ENCODE results near the gene PAQR8. TPM values are rescaled to one million over a fixed set of nuclear protein-coding genes. Genes with fewer than 3 reads are reported as not detected.
A peak's percentile ranks its signal among the peaks of the same experiment; 100 is the strongest.
"Not testable (repeated sequence)": the region's sequence is repeated elsewhere in the genome, so short reads cannot be mapped to it uniquely, and the experiment has no call there.

PAQR8 gene
- total RNA-seq, 2 experiments from 2014 or later: 25.7 to 26.4 TPM

DNA sequence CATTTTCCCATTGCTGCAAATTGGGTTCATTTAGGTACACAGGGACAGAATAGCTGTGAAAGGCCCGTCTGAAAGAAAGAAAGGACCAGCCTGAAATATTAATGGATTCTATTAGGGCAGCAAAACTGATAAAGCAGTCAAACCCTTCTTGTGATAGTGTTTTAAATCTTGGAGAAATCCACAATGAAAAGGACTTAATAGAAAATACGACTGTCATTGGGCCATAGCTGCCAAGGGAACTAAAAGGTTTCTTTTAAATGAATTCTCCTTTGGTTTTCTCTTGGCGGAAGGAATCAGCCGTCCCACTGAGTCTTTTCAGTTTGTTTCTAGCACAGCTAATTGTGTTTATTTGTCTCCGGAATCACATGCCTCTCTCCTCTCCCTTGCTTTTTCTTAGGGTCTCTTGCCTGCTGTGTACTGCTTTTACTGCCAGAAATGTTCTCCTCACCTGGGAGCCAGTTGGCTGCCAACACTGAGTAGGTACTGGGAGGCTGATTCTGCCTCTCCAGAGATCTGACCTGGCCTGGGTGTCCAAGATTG lies 11.3 kb downstream of the PAQR8 start:
- H3K9me3 Mint-ChIP-seq: peaks cover 8% of the 10 kb centered on the region
- H3K27ac Mint-ChIP-seq: no peak overlapping the region
- no peak for DNase-seq
- H3K4me1 Mint-ChIP-seq: peaks cover 29% of the 10 kb centered on the region
- no peak for ATAC-seq (ENCODE audit: low read depth)
- no peak overlapping the region for H3K4me3 Mint-ChIP-seq
- H3K36me3 Mint-ChIP-seq: peaks cover 54% of the 10 kb centered on the region
- H3K27me3 Mint-ChIP-seq: no peaks in the 10 kb centered on the region
- POLR2A ChIA-PET: no interaction called here

DNA sequence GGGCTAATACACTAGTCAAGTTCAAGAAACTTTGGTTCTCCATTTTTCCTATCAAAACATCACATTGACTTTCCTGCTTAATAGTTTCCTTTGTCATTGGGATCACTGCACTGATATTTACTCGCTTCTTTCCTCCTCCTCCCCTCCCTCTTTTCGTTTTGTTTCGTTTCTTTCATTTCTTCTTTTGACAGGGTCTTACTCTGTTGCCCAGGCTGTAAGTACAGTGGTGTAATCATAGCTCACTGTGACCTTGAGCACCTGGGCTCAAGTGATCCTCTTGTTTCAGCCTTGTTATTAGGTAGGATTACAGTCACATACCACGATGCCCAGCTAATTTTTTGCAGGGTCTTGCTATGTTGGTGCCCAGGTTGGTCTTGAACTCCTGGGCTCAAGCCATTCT lies 12.3 kb downstream of the PAQR8 start:
- Mint-ChIP-seq H3K4me1 (peaks cover 32% of the 10 kb centered on the region), H3K9me3 (peaks cover 8% of the 10 kb centered on the region), H3K4me3 (no peak overlapping the region), H3K27me3 (no peaks in the 10 kb centered on the region), H3K27ac (no peak overlapping the region), H3K36me3 (peaks cover 49% of the 10 kb centered on the region)
- DNase-seq: no peak
- ATAC-seq (ENCODE audit: low read depth): no peak
- POLR2A ChIA-PET: interaction anchor here (0.5 to 3.5 kb wide), 3 partner anchors 11 to 33 kb away, joined by 7 to 23 read pairs (median 9); partner anchors contain the start of gene PAQR8

DNA sequence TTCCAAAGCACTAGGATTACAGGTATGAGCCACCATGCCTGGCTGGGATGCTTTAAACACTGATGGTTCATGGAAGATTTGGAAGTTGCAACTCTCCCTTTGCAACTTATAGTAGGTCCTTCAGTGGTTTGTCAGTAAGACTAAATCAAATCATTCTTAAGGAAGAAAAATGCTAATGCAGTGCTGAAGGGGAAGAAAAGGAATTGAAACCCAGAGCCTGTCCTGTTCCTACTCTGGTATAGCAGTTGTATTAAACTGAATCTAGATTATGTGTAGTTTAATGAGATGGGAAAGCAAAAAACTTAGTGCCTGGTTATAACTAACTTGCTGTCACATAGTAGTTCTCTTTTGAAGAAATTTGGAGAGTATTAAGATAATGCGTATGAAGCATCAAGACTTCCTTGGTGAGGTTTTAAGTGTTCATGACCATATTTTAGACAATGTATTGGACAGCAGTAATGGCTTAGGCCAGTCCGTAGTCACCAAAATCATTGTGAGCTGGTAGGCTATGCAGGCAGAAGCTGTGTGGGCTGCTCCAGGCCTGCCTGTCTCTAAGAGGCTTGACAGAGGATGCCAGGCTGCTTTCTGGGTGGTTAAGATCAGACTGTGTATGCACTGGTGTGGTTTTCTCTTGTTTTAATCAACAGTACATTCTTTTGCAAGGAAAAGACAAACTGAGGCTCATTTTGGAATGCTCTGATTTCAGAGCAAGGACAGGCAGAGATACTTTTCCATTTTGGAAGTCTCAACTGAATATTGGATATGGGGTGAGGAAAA lies 14.0 kb downstream of the PAQR8 start:
- Mint-ChIP-seq H3K9me3 (peaks cover 8% of the 10 kb centered on the region), H3K27me3 (no peaks in the 10 kb centered on the region), H3K4me1 (peaks cover 39% of the 10 kb centered on the region), H3K36me3 (peaks cover 43% of the 10 kb centered on the region), H3K27ac (peak overlapping the region; percentile 47), H3K4me3 (peak overlapping the region; percentile 44)
- POLR2A ChIA-PET: interaction anchor here (1.1 to 3.5 kb wide), 2 partner anchors 13 to 14 kb away, joined by 6 to 23 read pairs; partner anchors contain the start of gene PAQR8
- no peak for DNase-seq
- ATAC-seq (ENCODE audit: low read depth): peak; percentile 82

DNA sequence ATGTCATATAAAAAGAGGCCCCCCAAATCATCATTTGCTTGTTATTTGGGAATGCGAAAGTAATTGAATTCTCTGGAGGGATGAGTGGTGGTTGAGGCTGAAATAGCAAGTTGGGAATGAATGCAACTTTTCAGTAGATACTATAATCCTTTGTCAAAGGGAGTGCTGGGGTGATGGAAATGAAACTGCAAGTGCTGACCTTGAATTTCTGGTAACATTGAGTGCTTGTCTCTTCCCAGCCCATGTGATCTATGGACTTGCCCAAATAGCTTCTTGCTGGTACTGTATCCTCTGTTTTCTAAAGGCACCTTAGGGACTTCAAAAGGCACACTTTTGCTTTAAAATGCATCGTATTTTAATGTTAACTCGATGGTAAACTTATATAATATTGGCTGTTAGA lies 14.8 kb downstream of the PAQR8 start:
- Mint-ChIP-seq H3K27me3 (no peaks in the 10 kb centered on the region), H3K9me3 (peaks cover 8% of the 10 kb centered on the region), H3K36me3 (peaks cover 49% of the 10 kb centered on the region), H3K4me3 (peak overlapping the region; percentile 62), H3K4me1 (peaks cover 46% of the 10 kb centered on the region), H3K27ac (peak overlapping the region; percentile 3)
- ATAC-seq (ENCODE audit: low read depth) (no peak), DNase-seq (no peak)
- POLR2A ChIA-PET: interaction anchor here (1.1 to 3.5 kb wide), 2 partner anchors 14 kb away, joined by 6 to 23 read pairs; partner anchors contain the start of gene PAQR8

GRCh38 chr6:52377538-52378221 lies 15.7 kb downstream of the PAQR8 start:
- H3K4me3 Mint-ChIP-seq: peak overlapping the region; percentile 62
- DNase-seq (no peak), ATAC-seq (ENCODE audit: low read depth) (peak; percentile 34)
- H3K27ac Mint-ChIP-seq: peak overlapping the region; percentile 51
- H3K4me1 Mint-ChIP-seq: peaks cover 49% of the 10 kb centered on the region
- H3K27me3 Mint-ChIP-seq: no peaks in the 10 kb centered on the region
- POLR2A ChIA-PET: no interaction called here
- H3K36me3 Mint-ChIP-seq: peaks cover 50% of the 10 kb centered on the region
- peaks cover 7% of the 10 kb centered on the region for H3K9me3 Mint-ChIP-seq

DNA sequence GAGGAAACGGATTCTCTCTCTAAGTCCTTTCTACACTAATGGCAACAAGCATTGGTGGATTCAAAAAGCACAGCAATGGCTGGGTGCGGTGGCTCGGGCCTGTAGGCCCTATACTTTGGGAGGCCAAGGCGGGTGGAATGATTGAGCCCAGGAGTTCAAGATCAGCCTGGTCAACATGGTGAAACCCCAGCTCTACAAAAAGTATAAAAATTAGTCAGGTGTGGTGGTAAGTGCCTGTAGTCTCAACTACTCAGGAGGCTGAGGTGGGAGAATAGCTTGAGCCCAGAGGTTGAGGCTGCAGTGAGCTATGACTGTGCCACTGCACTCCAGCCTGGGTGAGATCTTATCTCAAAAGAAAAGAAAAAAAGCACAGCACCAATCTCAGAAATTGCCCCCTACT lies 19.3 kb downstream of the PAQR8 start:
- Mint-ChIP-seq H3K27ac (peak overlapping the region; percentile 50), H3K4me1 (peaks cover 58% of the 10 kb centered on the region), H3K36me3 (peaks cover 54% of the 10 kb centered on the region), H3K27me3 (no peaks in the 10 kb centered on the region), H3K9me3 (peaks cover 5% of the 10 kb centered on the region), H3K4me3 (no peak overlapping the region)
- ATAC-seq (ENCODE audit: low read depth) (peak; percentile 32), DNase-seq (no peak)
- POLR2A ChIA-PET: interaction anchor here (1.3 to 1.5 kb wide), 2 partner anchors 16 to 19 kb away, joined by 3 to 4 read pairs; no protein-coding TSS in a partner anchor

GRCh38 chr6:52384145-52384766 lies 22.3 kb downstream of the PAQR8 start:
- Mint-ChIP-seq H3K4me1 (peaks cover 47% of the 10 kb centered on the region), H3K36me3 (peaks cover 55% of the 10 kb centered on the region), H3K9me3 (peaks cover 8% of the 10 kb centered on the region), H3K27ac (no peak overlapping the region), H3K4me3 (no peak overlapping the region), H3K27me3 (no peaks in the 10 kb centered on the region)
- POLR2A ChIA-PET: interaction anchor here (0.8 to 1.1 kb wide), 2 partner anchors 13 to 16 kb away, joined by 3 to 5 read pairs; no protein-coding TSS in a partner anchor
- DNase-seq: no peak
- ATAC-seq (ENCODE audit: low read depth): no peak

DNA sequence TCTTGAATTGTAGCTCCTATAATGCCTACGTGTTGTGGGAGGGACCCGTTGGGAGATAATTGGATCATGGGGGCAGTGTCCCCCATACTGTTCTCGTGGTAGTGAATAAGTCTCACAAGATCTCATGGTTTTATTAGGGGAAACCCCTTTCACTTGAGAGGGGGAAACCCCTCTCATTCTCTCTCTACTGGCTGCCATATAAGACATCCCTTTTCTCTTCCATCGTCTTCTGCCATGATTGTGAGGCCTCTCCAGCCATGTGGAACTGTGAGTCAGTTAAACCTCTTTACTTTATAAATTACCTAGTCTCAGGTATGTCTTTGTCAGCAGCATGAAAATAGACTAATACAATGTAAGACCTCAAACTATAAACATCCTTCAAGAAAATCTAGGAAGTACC lies 23.1 kb downstream of the PAQR8 start:
- DNase-seq: no peak
- Mint-ChIP-seq H3K36me3 (peaks cover 51% of the 10 kb centered on the region), H3K4me3 (no peak overlapping the region), H3K27me3 (no peaks in the 10 kb centered on the region), H3K27ac (no peak overlapping the region), H3K4me1 (peaks cover 52% of the 10 kb centered on the region), H3K9me3 (peaks cover 8% of the 10 kb centered on the region)
- POLR2A ChIA-PET: interaction anchor here (0.8 to 1.1 kb wide), 2 partner anchors 13 to 17 kb away, joined by 3 to 5 read pairs; no protein-coding TSS in a partner anchor
- no peak for ATAC-seq (ENCODE audit: low read depth)

DNA sequence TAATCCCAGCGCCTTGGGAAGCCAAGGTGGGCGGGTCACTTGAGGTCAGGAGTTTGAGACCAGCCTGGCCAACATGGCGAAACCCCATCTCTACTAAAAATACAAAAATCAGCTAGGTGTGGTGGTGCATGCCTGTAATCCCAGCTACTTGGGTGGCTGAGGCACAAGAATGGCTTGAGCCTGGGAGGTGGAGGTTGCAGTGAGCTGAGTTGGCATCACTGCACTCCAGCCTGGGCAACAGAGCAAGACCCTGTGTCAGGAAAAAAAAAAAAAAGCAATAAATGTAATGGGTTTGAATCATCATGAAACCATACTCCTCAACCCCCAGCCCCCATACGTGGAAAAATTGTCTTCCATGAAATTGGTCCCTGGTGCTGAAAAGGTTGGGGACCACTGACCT lies 26.2 kb downstream of the PAQR8 start:
- Mint-ChIP-seq H3K36me3 (peaks cover 32% of the 10 kb centered on the region), H3K27ac (peak overlapping the region; percentile 93), H3K4me1 (peaks cover 62% of the 10 kb centered on the region)
- H3K4me3 Mint-ChIP-seq; ATAC-seq (ENCODE audit: low read depth); H3K27me3 Mint-ChIP-seq; H3K9me3 Mint-ChIP-seq; DNase-seq: not testable (repeated sequence)
- POLR2A ChIA-PET: interaction anchor here (1.1 to 1.9 kb wide), 2 partner anchors 9 to 103 kb away, joined by 6 read pairs; partner anchors contain the start of gene MCM3

- Mint-ChIP-seq H3K4me1 (peaks cover 65% of the 10 kb centered on the region), H3K27ac (peak overlapping the region; percentile 93), H3K4me3 (peak overlapping the region; percentile 80), H3K27me3 (no peaks in the 10 kb centered on the region), H3K36me3 (peaks cover 32% of the 10 kb centered on the region), H3K9me3 (peaks cover 8% of the 10 kb centered on the region)
- DNase-seq: no peak
- no peak for ATAC-seq (ENCODE audit: low read depth)
- POLR2A ChIA-PET: interaction anchor here (1.8 to 4.6 kb wide), 4 partner anchors 9 to 81 kb away, joined by 9 to 55 read pairs (median 12); partner anchors contain the start of gene PAQR8
These were observed 26.8 kb downstream of the PAQR8 start for GRCh38 chr6:52388790-52389189.

DNA sequence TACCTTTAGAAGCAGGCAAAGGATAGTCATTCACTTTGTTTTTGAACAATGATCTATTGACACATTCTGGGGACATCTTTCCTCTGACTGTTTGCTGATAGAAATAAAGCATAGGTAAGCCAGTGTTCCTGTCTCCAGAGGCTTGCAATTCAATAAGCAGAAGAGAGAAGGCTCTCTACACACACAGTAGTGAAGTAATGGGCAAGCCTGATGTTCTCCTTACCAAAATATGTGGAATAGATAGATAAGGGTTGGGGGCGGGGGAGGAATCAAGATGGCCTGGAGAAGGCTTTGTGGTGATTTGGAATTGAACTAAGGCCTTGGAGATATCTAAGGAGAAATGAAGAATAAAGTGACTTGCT lies 27.3 kb downstream of the PAQR8 start:
- POLR2A ChIA-PET: interaction anchor here (0.7 to 4.6 kb wide), 14 partner anchors 9 to 971 kb away, joined by 3 to 55 read pairs (median 6); partner anchors contain the start of genes EFHC1, MCM3 and PAQR8
- peaks cover 29% of the 10 kb centered on the region for H3K36me3 Mint-ChIP-seq
- peaks cover 65% of the 10 kb centered on the region for H3K4me1 Mint-ChIP-seq
- DNase-seq (no peak), ATAC-seq (ENCODE audit: low read depth) (no peak)
- H3K9me3 Mint-ChIP-seq: peaks cover 7% of the 10 kb centered on the region
- H3K27me3 Mint-ChIP-seq: no peaks in the 10 kb centered on the region
- H3K27ac Mint-ChIP-seq: peak overlapping the region; percentile 93
- peak overlapping the region; percentile 80 for H3K4me3 Mint-ChIP-seq

DNA sequence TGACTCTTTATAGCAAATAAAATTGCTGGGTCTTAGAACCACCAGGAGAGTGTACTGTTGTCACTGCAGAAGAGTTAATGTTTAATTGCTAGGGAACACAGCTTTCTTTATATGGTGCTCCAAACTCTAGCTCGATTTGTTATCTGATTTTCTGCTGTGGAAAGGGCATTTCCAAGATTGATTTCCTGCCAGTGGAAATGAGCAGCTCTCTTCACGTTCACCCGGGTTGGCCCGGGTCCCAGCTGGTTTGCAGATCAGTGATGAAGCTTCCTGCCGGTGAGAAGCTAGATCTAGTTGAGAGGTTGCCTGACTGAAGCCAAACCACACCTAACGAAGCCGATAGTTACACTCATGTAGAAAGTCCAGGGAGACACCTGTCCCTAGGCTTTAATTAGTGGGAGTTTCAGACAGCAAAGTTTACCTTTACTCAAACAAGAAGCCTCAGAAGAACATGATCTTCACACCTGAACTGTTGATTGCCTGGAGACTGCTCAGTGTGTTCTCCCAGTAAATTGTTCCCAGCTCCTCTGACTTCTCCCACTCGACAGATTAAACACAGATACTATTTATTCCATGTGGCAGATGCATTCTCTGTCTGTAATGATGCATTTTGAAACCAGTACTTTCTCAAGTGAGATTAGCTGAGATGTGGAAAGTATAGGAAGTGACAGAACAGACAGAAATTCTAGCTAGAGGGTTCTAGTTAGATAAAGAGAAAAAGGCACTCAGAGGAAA lies 27.8 kb downstream of the PAQR8 start:
- Mint-ChIP-seq H3K9me3 (peaks cover 7% of the 10 kb centered on the region), H3K27ac (peak overlapping the region; percentile 93), H3K27me3 (no peaks in the 10 kb centered on the region), H3K36me3 (peaks cover 23% of the 10 kb centered on the region), H3K4me3 (peak overlapping the region; percentile 80), H3K4me1 (peaks cover 59% of the 10 kb centered on the region)
- ATAC-seq (ENCODE audit: low read depth) (peak; percentile 54), DNase-seq (peak; percentile 49)
- POLR2A ChIA-PET: interaction anchor here (0.7 to 4.6 kb wide), 16 partner anchors 8 to 970 kb away, joined by 3 to 55 read pairs (median 6); partner anchors contain the start of genes EFHC1, MCM3 and PAQR8

All from activated naive CD8-positive, alpha-beta T cell treated with anti-CD3 and anti-CD28 coated beads, Interleukin-2, amount 10 ng/mL, durations not matched to agents 7 days and 5 days (primary cell).